HEK293 (cell line): ENCODE data around the gene STX2.

ENCODE experiments used
- CTCF ChIA-PET: fragments of 350-600 bp; formaldehyde crosslinking; extraction: SDS; loops from one replicate; lab custom pipeline; 2021; ENCODE audit warnings: antibody characterized with exemption; lab: Yijun Ruan, JAX
- POLR2A ChIA-PET: fragments of 300-600 bp; formaldehyde crosslinking; extraction: SDS; loops from one replicate; lab custom pipeline; 2020; ENCODE audit warnings: antibody characterized with exemption, inconsistent platforms; lab: Yijun Ruan, JAX
- H3K27ac ChIP-seq: fragments of 200-500 bp; sonication (Bioruptor generic); 2 replicates; pipeline ENCODE4 v1.5.1; 2014; ENCODE audit warnings: low read depth, low read length, control low read depth, inconsistent platforms; ENCODE audit errors: extremely low read depth
- H3K36me3 ChIP-seq, 2 experiments: fragments of 200-500 bp in 1 of 2; sonication (Bioruptor generic) in 1 of 2; 1 replicate in 1 of 2; 2 replicates in 1 of 2; pipeline ENCODE4 v1.5.1; 2014 to 2017; ENCODE audit warnings: inconsistent platforms in 2 of 2, low read length in 2 of 2; ENCODE audit not compliant: control insufficient read depth in 2 of 2, insufficient read depth in 1 of 2
- H3K4me1 ChIP-seq: fragments of 200-500 bp; sonication (Bioruptor generic); 2 replicates; pipeline ENCODE4 v1.5.1; 2014; ENCODE audit warnings: mild to moderate bottlenecking, low read length, inconsistent platforms; ENCODE audit not compliant: control insufficient read depth, insufficient read depth
- H3K4me3 ChIP-seq: 2 replicates; pipeline ENCODE4 v1.5.1; 2011; ENCODE audit warnings: low read depth, mild to moderate bottlenecking, control low read depth, low read length, moderate library complexity
- H3K9me3 ChIP-seq: fragments of 200-500 bp; sonication (Bioruptor generic); 2 replicates; pipeline ENCODE4 v1.5.1; 2014; ENCODE audit warnings: low read depth, low read length, inconsistent platforms; ENCODE audit not compliant: control insufficient read depth, insufficient read depth
- KLF7 ChIP-seq: fragments of 450-650 bp; formaldehyde crosslinking; IDR thresholded peaks from 2 replicates; pipeline ENCODE4 v1.5.1; 2016; ENCODE audit warnings: missing biosample characterization, missing genetic modification characterization, borderline replicate concordance
- MYNN ChIP-seq: fragments of 450-650 bp; formaldehyde crosslinking; IDR thresholded peaks from 2 replicates; pipeline ENCODE4 v1.5.1; 2016; ENCODE audit warnings: missing biosample characterization, missing genetic modification characterization, borderline replicate concordance
- SCRT1 ChIP-seq: fragments of 450-650 bp; formaldehyde crosslinking; IDR thresholded peaks from 2 replicates; pipeline ENCODE4 v1.5.1; 2016; ENCODE audit warnings: missing biosample characterization, missing genetic modification characterization, borderline replicate concordance
- SCRT2 ChIP-seq: fragments of 450-650 bp; formaldehyde crosslinking; IDR thresholded peaks from 2 replicates; pipeline ENCODE4 v1.5.1; 2016; ENCODE audit warnings: missing biosample characterization, missing genetic modification characterization
- TRIM28 ChIP-seq: IDR thresholded peaks from 2 replicates; pipeline ENCODE4 v1.6.1; 2011; ENCODE audit warnings: low read length, control low read depth, borderline replicate concordance
- ZBTB48 ChIP-seq: fragments of 450-650 bp; formaldehyde crosslinking; IDR thresholded peaks from 2 replicates; pipeline ENCODE4 v1.5.1; 2016; ENCODE audit warnings: missing biosample characterization, missing genetic modification characterization
- ZEB2 ChIP-seq: fragments of 450-650 bp; formaldehyde crosslinking; IDR thresholded peaks from 2 replicates; pipeline ENCODE4 v1.5.1; 2016; ENCODE audit warnings: missing biosample characterization, missing genetic modification characterization
- ZNF114 ChIP-seq: fragments of 450-650 bp; formaldehyde crosslinking; IDR thresholded peaks from 2 replicates; pipeline ENCODE4 v1.5.0; 2017; ENCODE audit warnings: missing biosample characterization, missing genetic modification characterization
- ZNF132 ChIP-seq: fragments of 450-650 bp; formaldehyde crosslinking; IDR thresholded peaks from 2 replicates; pipeline ENCODE4 v1.5.1; 2017; ENCODE audit warnings: missing biosample characterization, missing genetic modification characterization, borderline replicate concordance
- ZNF394 ChIP-seq: fragments of 450-650 bp; formaldehyde crosslinking; IDR thresholded peaks from 2 replicates; pipeline ENCODE4 v1.5.1; 2016; ENCODE audit warnings: missing biosample characterization, missing genetic modification characterization, mild to moderate bottlenecking, moderate library complexity, borderline replicate concordance
- ZNF426 ChIP-seq: fragments of 450-650 bp; formaldehyde crosslinking; IDR thresholded peaks from 2 replicates; pipeline ENCODE4 v1.5.1; 2017; ENCODE audit warnings: missing biosample characterization, missing genetic modification characterization, mild to moderate bottlenecking, inconsistent platforms, moderate library complexity
- ZNF433 ChIP-seq: fragments of 450-650 bp; formaldehyde crosslinking; IDR thresholded peaks from 2 replicates; pipeline ENCODE4 v1.5.1; 2016; ENCODE audit warnings: missing biosample characterization, missing genetic modification characterization, low read depth
- ZNF600 ChIP-seq: fragments of 450-650 bp; formaldehyde crosslinking; IDR thresholded peaks from 2 replicates; pipeline ENCODE4 v1.5.1; 2016; ENCODE audit warnings: missing biosample characterization, missing genetic modification characterization
- ZNF623 ChIP-seq: fragments of 450-650 bp; formaldehyde crosslinking; IDR thresholded peaks from 2 replicates; pipeline ENCODE4 v1.5.1; 2016; ENCODE audit warnings: missing biosample characterization, missing genetic modification characterization
- ZNF624 ChIP-seq: fragments of 450-650 bp; formaldehyde crosslinking; IDR thresholded peaks from 2 replicates; pipeline ENCODE4 v1.5.1; 2017; ENCODE audit warnings: missing biosample characterization, missing genetic modification characterization
- ZNF629 ChIP-seq: fragments of 450-650 bp; formaldehyde crosslinking; IDR thresholded peaks from 2 replicates; pipeline ENCODE4 v1.5.1; 2017; ENCODE audit warnings: missing biosample characterization, missing genetic modification characterization
- ZNF654 ChIP-seq: fragments of 450-650 bp; formaldehyde crosslinking; IDR thresholded peaks from 2 replicates; pipeline ENCODE4 v1.5.1; 2016; ENCODE audit warnings: low read depth, missing biosample characterization, missing genetic modification characterization
- ZNF701 ChIP-seq: fragments of 450-650 bp; formaldehyde crosslinking; IDR thresholded peaks from 2 replicates; pipeline ENCODE4 v1.5.1; 2016; ENCODE audit warnings: missing biosample characterization, missing genetic modification characterization
- ZSCAN16 ChIP-seq: fragments of 450-650 bp; formaldehyde crosslinking; IDR thresholded peaks from 2 replicates; pipeline ENCODE4 v1.5.1; 2016; ENCODE audit warnings: missing biosample characterization, missing genetic modification characterization
- TF ChIP-seq, protein P1 (sequence below): fragments of 450-650 bp; IDR thresholded peaks from 2 replicates; pipeline ENCODE4 v1.5.1; 2018; ENCODE audit warnings: missing biosample characterization, missing genetic modification characterization
- TF ChIP-seq, protein P2 (sequence below): fragments of 450-650 bp; IDR thresholded peaks from 2 replicates; pipeline ENCODE4 v1.5.1; 2018; ENCODE audit warnings: missing biosample characterization, mild to moderate bottlenecking, missing genetic modification characterization
- TF ChIP-seq, protein P3 (sequence below): fragments of 450-650 bp; formaldehyde crosslinking; conservative IDR thresholded peaks from 2 replicates; pipeline ENCODE4 v1.5.1; 2016; ENCODE audit warnings: low read depth, missing biosample characterization, missing genetic modification characterization
- TF ChIP-seq, protein P4 (sequence below): fragments of 450-650 bp; formaldehyde crosslinking; IDR thresholded peaks from 2 replicates; pipeline ENCODE4 v1.5.1; 2016; ENCODE audit warnings: missing biosample characterization, missing genetic modification characterization, low read depth
- TF ChIP-seq, protein P5 (sequence below): fragments of 450-650 bp; formaldehyde crosslinking; IDR thresholded peaks from 2 replicates; pipeline ENCODE4 v1.5.1; 2016; ENCODE audit warnings: missing biosample characterization, missing genetic modification characterization

Gene STX2

DNA sequence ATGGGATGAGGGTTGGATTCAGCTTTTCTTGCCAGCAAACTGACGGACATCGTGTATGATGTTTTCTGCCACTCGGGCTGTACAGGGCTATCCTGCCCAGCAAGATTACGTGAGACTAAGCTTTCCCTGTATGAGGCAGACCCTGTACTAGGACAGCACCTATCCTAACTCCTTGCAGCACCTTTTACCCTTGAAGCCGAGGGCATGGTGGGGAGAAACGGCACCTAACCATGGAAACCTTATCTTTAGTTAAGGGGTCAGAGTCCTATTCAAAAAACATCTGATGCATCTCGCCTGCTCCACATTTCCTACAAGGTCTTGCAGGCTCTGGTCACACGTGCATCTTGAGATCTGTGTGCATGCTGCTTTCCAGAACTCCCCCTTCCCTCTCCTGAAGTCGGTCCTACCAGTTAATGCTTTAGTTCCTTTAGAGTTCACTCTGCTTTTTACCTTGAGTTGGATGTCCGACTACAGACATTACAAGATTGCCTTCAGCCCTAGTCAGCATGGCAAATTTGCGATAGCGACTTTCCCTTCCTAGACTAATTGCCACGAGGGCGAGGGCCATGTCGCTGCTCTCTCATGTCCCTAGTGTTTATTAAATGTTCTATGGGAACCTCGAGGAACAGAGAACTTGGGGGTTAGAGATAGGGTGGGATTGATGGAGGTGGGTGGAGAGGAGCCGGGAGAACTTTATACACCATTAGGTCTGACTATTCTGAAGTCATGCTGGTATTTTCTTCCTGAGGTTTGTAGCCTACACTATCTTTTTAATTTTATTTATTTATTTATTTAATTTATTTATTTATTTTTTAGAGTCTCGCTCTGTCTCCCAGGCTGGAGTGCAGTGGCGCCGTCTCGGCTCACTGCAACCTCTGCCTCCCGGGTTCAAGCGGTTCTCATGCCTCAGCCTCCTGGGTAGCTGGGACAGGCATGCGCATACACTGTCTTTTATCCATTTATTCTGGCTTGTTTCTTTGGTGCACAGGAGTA is 39.4 kb upstream of the STX2 start (continued):
- TF ChIP-seq, protein P1, sequence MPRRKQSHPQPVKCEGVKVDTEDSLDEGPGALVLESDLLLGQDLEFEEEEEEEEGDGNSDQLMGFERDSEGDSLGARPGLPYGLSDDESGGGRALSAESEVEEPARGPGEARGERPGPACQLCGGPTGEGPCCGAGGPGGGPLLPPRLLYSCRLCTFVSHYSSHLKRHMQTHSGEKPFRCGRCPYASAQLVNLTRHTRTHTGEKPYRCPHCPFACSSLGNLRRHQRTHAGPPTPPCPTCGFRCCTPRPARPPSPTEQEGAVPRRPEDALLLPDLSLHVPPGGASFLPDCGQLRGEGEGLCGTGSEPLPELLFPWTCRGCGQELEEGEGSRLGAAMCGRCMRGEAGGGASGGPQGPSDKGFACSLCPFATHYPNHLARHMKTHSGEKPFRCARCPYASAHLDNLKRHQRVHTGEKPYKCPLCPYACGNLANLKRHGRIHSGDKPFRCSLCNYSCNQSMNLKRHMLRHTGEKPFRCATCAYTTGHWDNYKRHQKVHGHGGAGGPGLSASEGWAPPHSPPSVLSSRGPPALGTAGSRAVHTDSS (tag by site-specific recombination), result no peak
- TF ChIP-seq ZNF426, result peak; percentile 56
- peak; percentile 48; the same call in 1 of the 2 replicates for TF ChIP-seq ZSCAN16 (tag by site-specific recombination)
- TF ChIP-seq, protein P2, sequence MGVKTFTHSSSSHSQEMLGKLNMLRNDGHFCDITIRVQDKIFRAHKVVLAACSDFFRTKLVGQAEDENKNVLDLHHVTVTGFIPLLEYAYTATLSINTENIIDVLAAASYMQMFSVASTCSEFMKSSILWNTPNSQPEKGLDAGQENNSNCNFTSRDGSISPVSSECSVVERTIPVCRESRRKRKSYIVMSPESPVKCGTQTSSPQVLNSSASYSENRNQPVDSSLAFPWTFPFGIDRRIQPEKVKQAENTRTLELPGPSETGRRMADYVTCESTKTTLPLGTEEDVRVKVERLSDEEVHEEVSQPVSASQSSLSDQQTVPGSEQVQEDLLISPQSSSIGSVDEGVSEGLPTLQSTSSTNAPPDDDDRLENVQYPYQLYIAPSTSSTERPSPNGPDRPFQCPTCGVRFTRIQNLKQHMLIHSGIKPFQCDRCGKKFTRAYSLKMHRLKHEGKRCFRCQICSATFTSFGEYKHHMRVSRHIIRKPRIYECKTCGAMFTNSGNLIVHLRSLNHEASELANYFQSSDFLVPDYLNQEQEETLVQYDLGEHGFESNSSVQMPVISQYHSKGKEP (tag by site-specific recombination), result no peak
- peak; percentile 82; the same call in 1 of the 2 replicates for TF ChIP-seq ZNF394
- TF ChIP-seq, protein P3, sequence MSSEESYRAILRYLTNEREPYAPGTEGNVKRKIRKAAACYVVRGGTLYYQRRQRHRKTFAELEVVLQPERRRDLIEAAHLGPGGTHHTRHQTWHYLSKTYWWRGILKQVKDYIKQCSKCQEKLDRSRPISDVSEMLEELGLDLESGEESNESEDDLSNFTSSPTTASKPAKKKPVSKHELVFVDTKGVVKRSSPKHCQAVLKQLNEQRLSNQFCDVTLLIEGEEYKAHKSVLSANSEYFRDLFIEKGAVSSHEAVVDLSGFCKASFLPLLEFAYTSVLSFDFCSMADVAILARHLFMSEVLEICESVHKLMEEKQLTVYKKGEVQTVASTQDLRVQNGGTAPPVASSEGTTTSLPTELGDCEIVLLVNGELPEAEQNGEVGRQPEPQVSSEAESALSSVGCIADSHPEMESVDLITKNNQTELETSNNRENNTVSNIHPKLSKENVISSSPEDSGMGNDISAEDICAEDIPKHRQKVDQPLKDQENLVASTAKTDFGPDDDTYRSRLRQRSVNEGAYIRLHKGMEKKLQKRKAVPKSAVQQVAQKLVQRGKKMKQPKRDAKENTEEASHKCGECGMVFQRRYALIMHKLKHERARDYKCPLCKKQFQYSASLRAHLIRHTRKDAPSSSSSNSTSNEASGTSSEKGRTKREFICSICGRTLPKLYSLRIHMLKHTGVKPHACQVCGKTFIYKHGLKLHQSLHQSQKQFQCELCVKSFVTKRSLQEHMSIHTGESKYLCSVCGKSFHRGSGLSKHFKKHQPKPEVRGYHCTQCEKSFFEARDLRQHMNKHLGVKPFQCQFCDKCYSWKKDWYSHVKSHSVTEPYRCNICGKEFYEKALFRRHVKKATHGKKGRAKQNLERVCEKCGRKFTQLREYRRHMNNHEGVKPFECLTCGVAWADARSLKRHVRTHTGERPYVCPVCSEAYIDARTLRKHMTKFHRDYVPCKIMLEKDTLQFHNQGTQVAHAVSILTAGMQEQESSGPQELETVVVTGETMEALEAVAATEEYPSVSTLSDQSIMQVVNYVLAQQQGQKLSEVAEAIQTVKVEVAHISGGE (tag by site-specific recombination), result peak; percentile 46
- peak; percentile 23; the same call in 1 of the 2 replicates for TF ChIP-seq TRIM28
- TF ChIP-seq ZNF654 (tag by site-specific recombination), result peak; percentile 16; the same call in 1 of the 2 replicates
- TF ChIP-seq ZNF623 (tag by site-specific recombination), result peak; percentile 26; the same call in 1 of the 2 replicates
- TF ChIP-seq MYNN, result no peak
- TF ChIP-seq ZNF600 (tag by site-specific recombination), result peak; percentile 91
- TF ChIP-seq ZNF433 (tag by site-specific recombination), result 0 out of 2 replicates have a peak, but pooled peaks have one; percentile 13
- TF ChIP-seq ZBTB48 (tag by site-specific recombination), result peak; percentile 47; the same call in 1 of the 2 replicates
- no peak for TF ChIP-seq ZNF701
- no peak for TF ChIP-seq ZNF624 (tag by site-specific recombination)
- TF ChIP-seq SCRT1 (tag by site-specific recombination), result no peak
- no peak for TF ChIP-seq KLF7 (tag by site-specific recombination)

DNA sequence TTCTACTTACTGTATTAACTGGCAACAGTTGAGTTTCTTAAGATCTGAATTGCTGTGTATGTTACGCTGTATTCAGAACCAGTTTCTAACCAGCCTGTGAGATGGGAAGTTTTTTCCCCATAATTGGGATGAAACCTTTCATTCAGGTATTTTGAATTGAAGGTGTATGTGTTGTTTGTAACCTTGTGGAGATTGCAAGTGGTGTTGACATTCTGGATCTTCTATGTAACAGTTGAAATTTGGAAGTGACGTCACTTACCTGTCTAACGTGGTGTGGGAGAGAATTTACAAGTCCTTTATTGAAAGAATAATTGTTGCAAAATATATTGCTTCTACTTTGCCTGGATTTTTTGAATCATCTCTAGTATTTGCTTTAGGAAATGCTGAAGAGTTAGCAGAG is 38.3 kb upstream of the STX2 start:
- CTCF ChIA-PET, result interaction anchor here (1.0 kb wide), 1 partner anchor 13 kb away, joined by 3 read pairs; no protein-coding TSS in a partner anchor
- Histone ChIP-seq H3K4me1 (peaks cover 3% of the 10 kb centered on the region; the same call in 1 of the 2 replicates), H3K27ac (no peak overlapping the region)
- TF ChIP-seq, protein P4, sequence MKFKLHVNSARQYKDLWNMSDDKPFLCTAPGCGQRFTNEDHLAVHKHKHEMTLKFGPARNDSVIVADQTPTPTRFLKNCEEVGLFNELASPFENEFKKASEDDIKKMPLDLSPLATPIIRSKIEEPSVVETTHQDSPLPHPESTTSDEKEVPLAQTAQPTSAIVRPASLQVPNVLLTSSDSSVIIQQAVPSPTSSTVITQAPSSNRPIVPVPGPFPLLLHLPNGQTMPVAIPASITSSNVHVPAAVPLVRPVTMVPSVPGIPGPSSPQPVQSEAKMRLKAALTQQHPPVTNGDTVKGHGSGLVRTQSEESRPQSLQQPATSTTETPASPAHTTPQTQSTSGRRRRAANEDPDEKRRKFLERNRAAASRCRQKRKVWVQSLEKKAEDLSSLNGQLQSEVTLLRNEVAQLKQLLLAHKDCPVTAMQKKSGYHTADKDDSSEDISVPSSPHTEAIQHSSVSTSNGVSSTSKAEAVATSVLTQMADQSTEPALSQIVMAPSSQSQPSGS (tag by site-specific recombination), result peak; percentile 94
- TF ChIP-seq ZNF629 (peak; percentile 53; the same call in 1 of the 2 replicates), ZNF114 (tag by site-specific recombination) (no peak), ZEB2 (tag by site-specific recombination) (peak; percentile 77), SCRT2 (peak; percentile 30; the same call in 1 of the 2 replicates), ZNF132 (tag by site-specific recombination) (no peak), ZNF426 (0 out of 2 replicates have a peak, but pooled peaks have one; percentile 5)
- TF ChIP-seq, protein P5, sequence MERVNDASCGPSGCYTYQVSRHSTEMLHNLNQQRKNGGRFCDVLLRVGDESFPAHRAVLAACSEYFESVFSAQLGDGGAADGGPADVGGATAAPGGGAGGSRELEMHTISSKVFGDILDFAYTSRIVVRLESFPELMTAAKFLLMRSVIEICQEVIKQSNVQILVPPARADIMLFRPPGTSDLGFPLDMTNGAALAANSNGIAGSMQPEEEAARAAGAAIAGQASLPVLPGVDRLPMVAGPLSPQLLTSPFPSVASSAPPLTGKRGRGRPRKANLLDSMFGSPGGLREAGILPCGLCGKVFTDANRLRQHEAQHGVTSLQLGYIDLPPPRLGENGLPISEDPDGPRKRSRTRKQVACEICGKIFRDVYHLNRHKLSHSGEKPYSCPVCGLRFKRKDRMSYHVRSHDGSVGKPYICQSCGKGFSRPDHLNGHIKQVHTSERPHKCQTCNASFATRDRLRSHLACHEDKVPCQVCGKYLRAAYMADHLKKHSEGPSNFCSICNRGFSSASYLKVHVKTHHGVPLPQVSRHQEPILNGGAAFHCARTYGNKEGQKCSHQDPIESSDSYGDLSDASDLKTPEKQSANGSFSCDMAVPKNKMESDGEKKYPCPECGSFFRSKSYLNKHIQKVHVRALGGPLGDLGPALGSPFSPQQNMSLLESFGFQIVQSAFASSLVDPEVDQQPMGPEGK (tag by site-specific recombination), result peak; percentile 18; the same call in 1 of the 2 replicates
- TF ChIP-seq, all 188 proteins: peak for 6
- POLR2A ChIA-PET, result no interaction called here
- H3K4me3 ChIP-seq, result no peak overlapping the region
- H3K9me3 ChIP-seq, result no peaks in the 10 kb centered on the region
- H3K36me3 ChIP-seq, result peaks cover 27 to 51% of the 10 kb centered on the region in 2 experiments
